Dermis lymphatic vessel endothelial cell (primary cell): ENCODE measurements around the gene VIM. TPM values are rescaled to one million over a fixed set of nuclear protein-coding genes. Genes with fewer than 3 reads are reported as not detected.

Source experiments
- total RNA-seq: library from RNA; depleted of rRNA; stranded (reverse); fragments of >200 nt; gene quantifications from 2 replicates; pipeline ENCODE4 v1.2.1, GENCODE V29; 2014

The VIM gene
- 5,788 and 5,854 TPM in 2 replicates for total RNA-seq

DNA sequence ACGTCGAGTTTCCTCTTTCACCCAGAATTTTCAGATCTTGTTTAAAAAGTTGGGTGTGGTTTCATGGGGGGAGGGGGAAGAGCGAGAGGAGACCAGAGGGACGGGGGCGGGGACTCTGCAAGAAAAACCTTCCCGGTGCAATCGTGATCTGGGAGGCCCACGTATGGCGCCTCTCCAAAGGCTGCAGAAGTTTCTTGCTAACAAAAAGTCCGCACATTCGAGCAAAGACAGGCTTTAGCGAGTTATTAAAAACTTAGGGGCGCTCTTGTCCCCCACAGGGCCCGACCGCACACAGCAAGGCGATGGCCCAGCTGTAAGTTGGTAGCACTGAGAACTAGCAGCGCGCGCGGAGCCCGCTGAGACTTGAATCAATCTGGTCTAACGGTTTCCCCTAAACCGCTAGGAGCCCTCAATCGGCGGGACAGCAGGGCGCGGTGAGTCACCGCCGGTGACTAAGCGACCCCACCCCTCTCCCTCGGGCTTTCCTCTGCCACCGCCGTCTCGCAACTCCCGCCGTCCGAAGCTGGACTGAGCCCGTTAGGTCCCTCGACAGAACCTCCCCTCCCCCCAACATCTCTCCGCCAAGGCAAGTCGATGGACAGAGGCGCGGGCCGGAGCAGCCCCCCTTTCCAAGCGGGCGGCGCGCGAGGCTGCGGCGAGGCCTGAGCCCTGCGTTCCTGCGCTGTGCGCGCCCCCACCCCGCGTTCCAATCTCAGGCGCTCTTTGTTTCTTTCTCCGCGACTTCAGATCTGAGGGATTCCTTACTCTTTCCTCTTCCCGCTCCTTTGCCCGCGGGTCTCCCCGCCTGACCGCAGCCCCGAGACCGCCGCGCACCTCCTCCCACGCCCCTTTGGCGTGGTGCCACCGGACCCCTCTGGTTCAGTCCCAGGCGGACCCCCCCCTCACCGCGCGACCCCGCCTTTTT is at the start of gene VIM:
Gene VIM, plus strand, starts transcription at position 151 of the 925 bp plus-strand sequence. CDS start 1,182 bp downstream, outside the sequence.

DNA sequence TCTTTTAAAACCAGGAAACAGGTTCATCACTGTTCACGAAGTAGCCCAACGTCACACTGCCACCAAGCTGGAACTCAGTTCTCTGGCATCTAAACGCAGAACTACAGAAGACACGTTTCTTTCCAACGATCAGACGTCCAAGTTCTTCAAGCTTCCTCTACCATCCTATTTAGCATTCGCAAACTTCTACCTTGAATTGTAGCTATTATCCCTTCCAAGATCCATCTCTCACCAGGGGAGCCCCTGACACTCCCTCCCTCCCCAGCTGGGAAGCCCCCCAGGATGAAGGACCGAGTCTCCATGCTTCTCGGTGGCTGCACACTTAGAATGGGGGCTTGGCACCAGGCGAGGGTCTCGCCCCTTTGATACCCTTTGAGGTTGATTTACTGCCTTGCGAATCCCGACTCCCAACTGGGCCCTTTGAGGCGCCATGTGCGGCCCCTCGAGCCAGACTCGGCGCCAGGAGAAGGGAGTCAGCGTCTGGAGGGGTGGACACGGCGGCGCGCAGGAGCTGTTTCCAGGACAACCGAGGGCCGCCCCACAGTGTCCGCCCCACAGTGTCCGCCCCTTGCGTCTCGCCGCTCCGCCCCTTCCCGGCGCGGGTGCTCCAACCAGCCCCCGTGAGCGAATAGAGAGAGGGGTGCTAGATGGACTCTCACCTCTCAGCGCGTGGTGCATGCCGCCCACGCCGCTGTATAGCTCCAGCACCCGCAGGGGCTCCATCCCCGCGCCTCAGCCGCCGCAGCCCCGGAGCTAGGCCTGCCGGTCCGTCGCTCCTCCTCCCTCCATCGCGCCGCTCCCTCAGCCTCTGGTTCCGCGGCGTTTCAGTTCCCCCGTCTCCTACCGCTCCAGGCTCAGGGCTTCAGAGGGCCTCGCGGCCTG is 26.9 kb upstream of the VIM start, which contains the start of gene TRDMT1:
Gene TRDMT1, minus strand, starts transcription at position 761 of the 882 bp plus-strand sequence. Its CDS starts 38 bp downstream, at position 723.

Other genes starting within 250 kb of the VIM start
- 13.5 and 19.9 TPM in 2 replicates for gene CUBN, start 98.4 kb upstream of the VIM start, total RNA-seq
- 5.1 and 5.9 TPM in 2 replicates for gene TRDMT1, start 26.6 kb upstream of the VIM start, total RNA-seq
- 0.26 and 0.54 TPM in 2 replicates for gene ST8SIA6, start 226.4 kb downstream of the VIM start, total RNA-seq